Nephron progenitor cell (in vitro differentiated cells): ENCODE measurements around the gene AXIN1.

Experiments
- DNase-seq: peaks from one replicate; pipeline ENCODE4 v3.0.0; 2021
- H3K27ac Mint-ChIP-seq: 2 replicates; pipeline ENCODE4 v1.8.0; 2021; ENCODE audit warnings: mild to moderate bottlenecking, moderate library complexity, mixed read lengths
- H3K27me3 Mint-ChIP-seq: 2 replicates; pipeline ENCODE4 v1.8.0; 2021; ENCODE audit warnings: mild to moderate bottlenecking, low read depth, mixed read lengths; ENCODE audit not compliant: poor library complexity
- H3K36me3 Mint-ChIP-seq: 2 replicates; pipeline ENCODE4 v1.8.0; 2021; ENCODE audit warnings: low read depth, mixed read lengths
- H3K4me1 Mint-ChIP-seq: 2 replicates; pipeline ENCODE4 v1.8.0; 2021; ENCODE audit warnings: mixed read lengths
- H3K4me3 Mint-ChIP-seq: 2 replicates; pipeline ENCODE4 v1.8.0; 2021; ENCODE audit warnings: mild to moderate bottlenecking, moderate library complexity, mixed read lengths
- H3K9me3 Mint-ChIP-seq: 2 replicates; pipeline ENCODE4 v1.8.0; 2021; ENCODE audit warnings: mild to moderate bottlenecking, moderate library complexity, mixed read lengths
- CTCF ChIP-seq: fragments of 200-600 bp; sonication (generic); IDR thresholded peaks from 2 replicates; pipeline ENCODE4 v1.5.0; 2021; ENCODE audit warnings: antibody characterized with exemption

AXIN1 gene

DNA sequence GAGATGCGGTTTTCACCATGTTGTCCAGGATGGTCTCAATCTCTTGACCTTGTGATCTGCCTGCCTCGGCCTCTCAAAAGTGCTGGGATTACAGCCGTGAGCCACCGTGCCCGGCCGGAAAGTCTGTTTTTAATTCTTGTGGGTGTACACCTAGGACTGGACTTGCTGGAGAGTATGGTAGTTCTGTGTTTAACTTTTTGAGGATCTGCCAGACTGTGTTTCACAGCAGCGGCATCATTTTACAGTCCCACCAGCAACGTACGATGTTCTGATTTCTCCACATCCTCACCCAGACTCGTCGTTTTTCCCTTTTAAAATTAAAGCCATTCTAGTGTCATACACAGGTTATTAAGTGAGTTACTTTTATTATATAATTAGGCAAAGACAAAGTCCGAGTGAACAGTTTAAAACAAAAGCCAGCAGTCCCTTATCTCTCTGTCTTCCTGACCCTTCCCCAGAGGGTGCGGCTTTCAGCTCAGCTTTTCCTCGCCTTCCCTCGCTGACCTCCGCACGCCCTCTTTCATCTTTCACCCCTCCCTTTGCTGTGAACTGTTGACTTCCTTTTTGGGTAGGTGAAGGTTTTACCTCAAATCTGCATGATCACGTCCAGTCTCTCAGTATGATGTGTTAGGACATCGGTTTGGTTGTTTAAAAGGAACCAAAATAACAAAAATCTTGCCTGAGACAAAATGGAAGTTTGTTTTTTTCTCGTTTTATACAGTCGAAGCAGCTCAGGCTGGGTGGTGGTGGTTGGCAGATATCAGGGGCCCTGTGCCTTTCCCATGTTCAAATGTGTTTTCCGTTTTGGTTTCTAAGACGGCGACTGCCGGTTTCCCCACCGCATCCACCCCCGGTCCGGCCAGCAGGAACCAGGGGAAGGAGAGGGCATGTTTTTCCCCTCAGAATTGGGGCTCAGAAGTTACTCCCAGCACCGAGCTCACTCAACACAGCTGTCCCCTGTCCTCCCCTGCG, 99.9 kb downstream of the AXIN1 start:
- TF ChIP-seq CTCF: no peak
- DNase-seq: no peak
- Mint-ChIP-seq H3K27me3 (no peaks in the 10 kb centered on the region), H3K36me3 (peaks cover 56% of the 10 kb centered on the region), H3K4me3 (peak overlapping the region; percentile 29), H3K27ac (peak overlapping the region; percentile 96), H3K4me1 (peaks cover 24% of the 10 kb centered on the region), H3K9me3 (no peaks in the 10 kb centered on the region)

- peaks cover 24% of the 10 kb centered on the region for H3K4me1 Mint-ChIP-seq
- peaks cover 30% of the 10 kb centered on the region for H3K36me3 Mint-ChIP-seq
- no peak for DNase-seq
- H3K27me3 Mint-ChIP-seq: peaks cover 3% of the 10 kb centered on the region
- no peaks in the 10 kb centered on the region for H3K9me3 Mint-ChIP-seq
- no peak for TF ChIP-seq CTCF
- H3K27ac Mint-ChIP-seq: no peak overlapping the region
- no peak overlapping the region for H3K4me3 Mint-ChIP-seq
Measured at GRCh38 chr16:249431-249830, 103.1 kb downstream of the AXIN1 start.

DNA sequence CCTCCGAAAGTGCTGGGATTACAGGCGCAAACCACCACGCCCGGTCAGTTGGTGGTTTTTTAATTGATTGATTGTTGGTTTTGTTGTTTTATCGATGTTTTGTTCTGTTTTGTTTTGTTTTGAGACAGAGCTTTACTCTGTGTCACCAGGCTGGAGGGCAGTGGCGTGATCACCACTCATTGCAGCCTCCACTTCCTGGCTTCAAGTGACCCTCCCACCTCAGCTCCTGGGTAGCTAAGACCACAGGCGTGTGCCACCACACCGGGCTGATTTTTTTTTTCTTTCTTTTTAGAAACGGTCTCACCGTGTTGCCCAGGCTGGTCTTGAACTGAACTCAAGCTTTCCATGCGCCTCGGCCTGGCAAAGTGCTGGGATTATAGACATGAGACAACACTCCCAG, 105.5 kb downstream of the AXIN1 start:
- DNase-seq: no peak
- Mint-ChIP-seq H3K27ac (no peak overlapping the region), H3K36me3 (peaks cover 17% of the 10 kb centered on the region), H3K4me1 (peaks cover 14% of the 10 kb centered on the region), H3K9me3 (no peaks in the 10 kb centered on the region), H3K27me3 (peaks cover 3% of the 10 kb centered on the region), H3K4me3 (no peak overlapping the region)
- TF ChIP-seq CTCF: no peak

DNA sequence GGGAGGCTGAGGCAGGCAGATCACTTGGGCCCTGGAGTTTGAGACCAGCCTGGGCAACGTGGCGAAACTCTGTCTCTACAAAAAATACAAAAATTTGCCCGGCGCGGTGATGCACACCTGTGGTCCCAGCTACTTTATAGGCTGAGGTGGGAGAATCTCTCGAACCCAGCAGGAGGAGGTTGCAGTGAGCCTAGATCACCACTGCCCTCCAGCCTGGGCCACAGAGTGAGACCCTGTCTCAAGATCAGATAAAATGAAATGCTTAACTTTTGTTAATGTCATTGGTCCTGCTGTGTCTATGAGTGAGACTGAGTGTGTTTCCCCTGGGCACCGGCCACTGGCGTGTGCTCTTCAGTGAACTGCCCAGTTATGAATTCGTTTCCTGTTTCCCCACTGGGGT, 107.4 kb downstream of the AXIN1 start:
- Mint-ChIP-seq H3K4me1 (peaks cover 7% of the 10 kb centered on the region), H3K36me3 (peaks cover 18% of the 10 kb centered on the region), H3K9me3 (no peaks in the 10 kb centered on the region), H3K4me3 (no peak overlapping the region), H3K27me3 (peaks cover 3% of the 10 kb centered on the region), H3K27ac (peak overlapping the region; percentile 94)
- no peak for TF ChIP-seq CTCF
- no peak for DNase-seq

DNA sequence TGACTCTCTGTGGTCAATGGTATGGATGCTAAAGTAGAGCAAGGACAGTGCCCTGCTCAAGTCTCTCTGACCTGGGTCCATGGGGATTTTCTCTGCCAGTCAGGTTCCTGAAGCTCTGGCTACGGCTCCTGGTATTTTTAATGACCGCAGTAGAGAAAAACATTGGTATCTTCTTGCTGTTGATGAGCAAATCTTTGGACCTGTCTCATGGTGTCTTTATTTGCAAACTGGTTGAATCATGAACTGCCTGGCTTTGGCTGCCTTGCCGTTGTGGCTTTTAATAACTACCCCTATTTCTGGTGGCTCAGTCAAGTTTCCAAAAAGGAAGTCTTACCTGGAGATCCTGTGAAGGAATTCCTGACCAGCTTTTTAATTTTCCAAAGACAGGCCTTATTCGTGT, 109.2 kb downstream of the AXIN1 start:
- DNase-seq: no peak
- no peak for TF ChIP-seq CTCF
- Mint-ChIP-seq H3K4me3 (no peak overlapping the region), H3K9me3 (no peaks in the 10 kb centered on the region), H3K36me3 (peaks cover 24% of the 10 kb centered on the region), H3K27me3 (peaks cover 3% of the 10 kb centered on the region), H3K4me1 (peaks cover 11% of the 10 kb centered on the region), H3K27ac (peak overlapping the region; percentile 39)

DNA sequence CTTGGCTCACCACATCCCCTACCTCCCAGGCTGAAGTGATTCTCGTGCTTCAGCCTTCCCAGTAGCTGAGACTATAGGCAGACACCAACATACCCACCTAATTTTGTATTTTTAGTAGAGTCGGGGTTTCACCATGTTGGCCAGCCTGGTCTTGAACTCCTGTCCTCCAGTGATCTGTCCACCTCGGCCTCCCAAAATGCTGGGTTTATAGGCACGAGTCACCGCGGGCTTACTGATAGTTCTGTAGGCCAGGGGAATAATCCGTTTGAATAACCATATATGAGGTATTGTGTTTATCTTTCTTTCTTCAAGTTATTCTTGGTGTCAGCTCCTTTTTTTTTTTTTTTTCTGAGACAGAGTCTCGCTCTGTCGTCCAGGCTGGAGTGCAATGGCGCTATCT, 110.2 kb downstream of the AXIN1 start:
- H3K4me3 Mint-ChIP-seq: no peak overlapping the region
- H3K36me3 Mint-ChIP-seq: peaks cover 28% of the 10 kb centered on the region
- peaks cover 8% of the 10 kb centered on the region for H3K4me1 Mint-ChIP-seq
- no peak for DNase-seq
- TF ChIP-seq CTCF: no peak
- H3K27ac Mint-ChIP-seq: no peak overlapping the region
- peaks cover under 1% of the 10 kb centered on the region for H3K9me3 Mint-ChIP-seq
- H3K27me3 Mint-ChIP-seq: peaks cover 3% of the 10 kb centered on the region
